SK-N-SH treated with all-trans-retinoic acid at 6 μM for 48 hours (cell line): ENCODE measurements around the gene ZNF219.

Experiments used
- ARNTL ChIP-seq: fragments of 450-650 bp; formaldehyde crosslinking; IDR thresholded peaks from 2 replicates; pipeline ENCODE4 v1.5.0; 2020; ENCODE audit warnings: low read depth, mild to moderate bottlenecking, moderate library complexity, borderline replicate concordance
- OSR1 ChIP-seq: fragments of 250-450 bp; sonication (Bioruptor Pico); IDR thresholded peaks from 2 replicates; pipeline ENCODE4 v1.8.0; 2022; ENCODE audit warnings: moderate library complexity, mild to moderate bottlenecking, inconsistent platforms
- PATZ1 ChIP-seq: fragments of 250-450 bp; sonication (Bioruptor Pico); IDR thresholded peaks from 2 replicates; pipeline ENCODE4 v1.8.0; 2020; ENCODE audit warnings: mild to moderate bottlenecking, moderate library complexity, borderline replicate concordance
- ZC3H10 ChIP-seq: fragments of 250-450 bp; sonication (Bioruptor Pico); IDR thresholded peaks from 2 replicates; pipeline ENCODE4 v1.5.1; 2021; ENCODE audit warnings: mild to moderate bottlenecking, moderate library complexity

- TF ChIP-seq OSR1, result no peak
- TF ChIP-seq ARNTL (CRISPR knock-in tag), result no peak
- no peak for TF ChIP-seq ZC3H10 (CRISPR knock-in tag)
- no peak for TF ChIP-seq PATZ1 (CRISPR knock-in tag)
Observed at GRCh38 chr14:21063479-21063878, 35.0 kb downstream of the ZNF219 start.
